GM23338 (cell line): ENCODE data around the gene ERC1. TPM values are rescaled to one million over a fixed set of nuclear protein-coding genes. Genes with fewer than 3 reads are reported as not detected.

ENCODE experiments used
- ATAC-seq: fragments of 200-7000 bp; cut with Tn5 transposase; 3 replicates; pipeline ENCODE4 v1.9.1; 2020
- DNase-seq: peaks from one replicate; pipeline ENCODE4 v3.0.0-alpha.2; 2015; ENCODE audit warnings: low spot score
- H2AFZ ChIP-seq: fragments of 200-600 bp; sonication (generic); 2 replicates; pipeline ENCODE4 v1.8.0; 2016; ENCODE audit warnings: antibody characterized with exemption, mild to moderate bottlenecking, moderate library complexity
- H3F3A ChIP-seq: fragments of 200-600 bp; sonication (generic); replicated peaks from 2 replicates; pipeline ENCODE4 v1.8.0; 2017; ENCODE audit warnings: antibody characterized with exemption, mixed run types, low read depth
- H3K27ac ChIP-seq: fragments of 200-600 bp; sonication (generic); 2 replicates; pipeline ENCODE4 v1.6.1; 2016; ENCODE audit warnings: low read depth
- H3K27me3 ChIP-seq: fragments of 200-600 bp; sonication (generic); 2 replicates; pipeline ENCODE4 v1.8.0; 2016; ENCODE audit warnings: mild to moderate bottlenecking, mixed run types, moderate library complexity; ENCODE audit not compliant: insufficient read depth
- H3K36me3 ChIP-seq: fragments of 200-600 bp; sonication (generic); 2 replicates; pipeline ENCODE4 v1.8.0; 2016; ENCODE audit warnings: mild to moderate bottlenecking; ENCODE audit not compliant: insufficient read depth
- H3K4me1 ChIP-seq: fragments of 200-600 bp; sonication (generic); 2 replicates; pipeline ENCODE4 v1.8.0; 2016; ENCODE audit warnings: mild to moderate bottlenecking, moderate library complexity; ENCODE audit not compliant: insufficient read depth
- H3K4me2 ChIP-seq: fragments of 200-600 bp; sonication (generic); 2 replicates; pipeline ENCODE4 v1.7.1; 2017; ENCODE audit warnings: mixed run types
- H3K4me3 ChIP-seq: fragments of 200-600 bp; sonication (generic); 2 replicates; pipeline ENCODE4 v1.6.1; 2016; ENCODE audit warnings: mixed run types
- H3K79me2 ChIP-seq: fragments of 200-600 bp; sonication (generic); replicated peaks from 2 replicates; pipeline ENCODE4 v1.8.0; 2017; ENCODE audit warnings: mild to moderate bottlenecking; ENCODE audit not compliant: insufficient read depth
- H3K9me2 ChIP-seq: fragments of 200-600 bp; sonication (generic); 2 replicates; pipeline ENCODE4 v1.8.0; 2017; ENCODE audit not compliant: insufficient read depth
- H4K20me1 ChIP-seq: fragments of 200-600 bp; sonication (generic); replicated peaks from 2 replicates; pipeline ENCODE4 v1.8.0; 2017; ENCODE audit warnings: mild to moderate bottlenecking; ENCODE audit not compliant: insufficient read depth
- H3K27ac Mint-ChIP-seq: 2 replicates; pipeline ENCODE4 v1.8.0; 2020; ENCODE audit warnings: inconsistent platforms, mild to moderate bottlenecking, moderate library complexity, mixed read lengths
- H3K27me3 Mint-ChIP-seq: 3 replicates; pipeline ENCODE4 v1.8.0; 2022; ENCODE audit warnings: low read depth, mild to moderate bottlenecking, moderate library complexity, mixed read lengths, inconsistent platforms; ENCODE audit not compliant: insufficient read depth, poor library complexity
- H3K36me3 Mint-ChIP-seq: 3 replicates; pipeline ENCODE4 v1.8.0; 2021; ENCODE audit warnings: low read depth, mild to moderate bottlenecking, inconsistent platforms, moderate library complexity, mixed read lengths
- H3K4me1 Mint-ChIP-seq: 3 replicates; pipeline ENCODE4 v1.8.0; 2020; ENCODE audit warnings: mild to moderate bottlenecking, inconsistent platforms, mixed read lengths
- H3K4me3 Mint-ChIP-seq: 3 replicates; pipeline ENCODE4 v1.8.0; 2021; ENCODE audit warnings: moderate library complexity, mild to moderate bottlenecking, inconsistent platforms, mixed read lengths
- H3K9me3 Mint-ChIP-seq: 3 replicates; pipeline ENCODE4 v1.8.0; 2020; ENCODE audit warnings: moderate library complexity, mild to moderate bottlenecking, inconsistent platforms, mixed read lengths
- CREB1 ChIP-seq: fragments of 250-450 bp; sonication (Bioruptor Pico); IDR thresholded peaks from 2 replicates; pipeline ENCODE4 v1.5.0; 2020; ENCODE audit warnings: low read depth, mild to moderate bottlenecking, moderate library complexity
- ETS1 ChIP-seq: IDR thresholded peaks from 2 replicates; pipeline ENCODE4 v1.6.1; 2016; ENCODE audit warnings: antibody characterized with exemption
- EZH2 ChIP-seq: fragments of 200-600 bp; sonication (generic); IDR thresholded peaks from one replicate; pipeline ENCODE4 v1.8.0; 2017; ENCODE audit warnings: antibody characterized with exemption, mild to moderate bottlenecking, low read depth; ENCODE audit not compliant: unreplicated experiment
- EZH2phosphoT487 ChIP-seq: fragments of 200-600 bp; sonication (generic); IDR thresholded peaks from one replicate; pipeline ENCODE4 v1.8.1; 2018; ENCODE audit warnings: antibody characterized with exemption; ENCODE audit not compliant: unreplicated experiment
- JUNB ChIP-seq: IDR thresholded peaks from one replicate; pipeline ENCODE4 v1.6.1; 2016; ENCODE audit warnings: antibody characterized with exemption; ENCODE audit not compliant: unreplicated experiment
- NANOG ChIP-seq: IDR thresholded peaks from 2 replicates; pipeline ENCODE4 v1.6.1; 2016; ENCODE audit warnings: antibody characterized with exemption, borderline replicate concordance
- POLR2AphosphoS5 ChIP-seq: IDR thresholded peaks from 2 replicates; pipeline ENCODE4 v1.6.1; 2016; ENCODE audit warnings: antibody characterized with exemption, low read depth
- REST ChIP-seq: IDR thresholded peaks from one replicate; pipeline ENCODE4 v1.6.1; 2018; ENCODE audit warnings: antibody characterized with exemption; ENCODE audit not compliant: unreplicated experiment
- STAT1 ChIP-seq: IDR thresholded peaks from one replicate; pipeline ENCODE4 v1.6.1; 2016; ENCODE audit warnings: antibody characterized with exemption; ENCODE audit not compliant: unreplicated experiment
- ZNF114 ChIP-seq: fragments of 250-450 bp; sonication (Bioruptor Pico); IDR thresholded peaks from 2 replicates; pipeline ENCODE4 v1.5.0; 2020; ENCODE audit warnings: mild to moderate bottlenecking, moderate library complexity
- ZNF331 ChIP-seq: fragments of 250-450 bp; sonication (Bioruptor Pico); IDR thresholded peaks from 2 replicates; pipeline ENCODE4 v1.5.0; 2020; ENCODE audit warnings: low read depth, mild to moderate bottlenecking, moderate library complexity
- ZNF462 ChIP-seq: fragments of 250-450 bp; sonication (Bioruptor Pico); IDR thresholded peaks from 2 replicates; pipeline ENCODE4 v1.5.0; 2020; ENCODE audit warnings: mild to moderate bottlenecking, moderate library complexity
- polyA plus RNA-seq: library from polyadenylated mRNA; unstranded; fragments of >200 nt; fragmentation: Nextera tagmentation; extraction: Ambion mirVana; gene quantifications from 2 replicates; pipeline ENCODE4 v1.2.1, GENCODE V29; 2016
- total RNA-seq: library from RNA; depleted of rRNA; stranded (reverse); fragments of >200 nt; shearing (Covaris generic); gene quantifications from 2 replicates; pipeline ENCODE4 v1.2.3, GENCODE V29; 2014
- TF ChIP-seq, protein P1 (sequence below), 2 experiments: fragments of 200-600 bp in 1 of 2; sonication (generic) in 1 of 2; conservative IDR thresholded peaks; 2 replicates each; pipeline versions ENCODE4 v1.5.1 to v1.6.1; 2016 to 2017; ENCODE audit warnings: antibody characterized with exemption in 2 of 2, low read depth in 2 of 2, mild to moderate bottlenecking in 2 of 2, moderate library complexity in 1 of 2

ERC1 gene
- total and polyA plus RNA-seq, 2 experiments from 2014 or later, result 28.1 to 35.3 TPM

GRCh38 chr12:1173781-1174617, 183.0 kb downstream of the ERC1 start:
- H3F3A ChIP-seq, result no peaks in the 10 kb centered on the region
- H3K36me3 Mint-ChIP-seq, result peaks cover 3% of the 10 kb centered on the region; the same call in 1 of the 3 replicates
- no peaks in the 10 kb centered on the region for H3K9me3 Mint-ChIP-seq
- H2AFZ ChIP-seq, result no peak overlapping the region
- peaks cover 6% of the 10 kb centered on the region; the same call in 1 of the 3 replicates for H3K4me1 Mint-ChIP-seq
- H3K4me3 Mint-ChIP-seq, result no peak overlapping the region
- peaks cover 6% of the 10 kb centered on the region for H3K27me3 Mint-ChIP-seq
- DNase-seq (no peak), ATAC-seq (no peak)
- H3K27ac ChIP-seq, result no peak overlapping the region
- H3K27me3 ChIP-seq, result no peaks in the 10 kb centered on the region
- no peaks in the 10 kb centered on the region; the same call in 1 of the 2 replicates for H3K79me2 ChIP-seq
- 0 out of 2 replicates have a peak, but pooled peaks cover 6% of the 10 kb centered on the region for H4K20me1 ChIP-seq
- TF ChIP-seq ZNF462 (CRISPR knock-in tag), result no peak
- TF ChIP-seq JUNB, result no peak
- TF ChIP-seq EZH2phosphoT487, result no peak
- no peak for TF ChIP-seq NANOG
- no peak for TF ChIP-seq POLR2AphosphoS5
- TF ChIP-seq STAT1, result no peak
- TF ChIP-seq, protein P1, sequence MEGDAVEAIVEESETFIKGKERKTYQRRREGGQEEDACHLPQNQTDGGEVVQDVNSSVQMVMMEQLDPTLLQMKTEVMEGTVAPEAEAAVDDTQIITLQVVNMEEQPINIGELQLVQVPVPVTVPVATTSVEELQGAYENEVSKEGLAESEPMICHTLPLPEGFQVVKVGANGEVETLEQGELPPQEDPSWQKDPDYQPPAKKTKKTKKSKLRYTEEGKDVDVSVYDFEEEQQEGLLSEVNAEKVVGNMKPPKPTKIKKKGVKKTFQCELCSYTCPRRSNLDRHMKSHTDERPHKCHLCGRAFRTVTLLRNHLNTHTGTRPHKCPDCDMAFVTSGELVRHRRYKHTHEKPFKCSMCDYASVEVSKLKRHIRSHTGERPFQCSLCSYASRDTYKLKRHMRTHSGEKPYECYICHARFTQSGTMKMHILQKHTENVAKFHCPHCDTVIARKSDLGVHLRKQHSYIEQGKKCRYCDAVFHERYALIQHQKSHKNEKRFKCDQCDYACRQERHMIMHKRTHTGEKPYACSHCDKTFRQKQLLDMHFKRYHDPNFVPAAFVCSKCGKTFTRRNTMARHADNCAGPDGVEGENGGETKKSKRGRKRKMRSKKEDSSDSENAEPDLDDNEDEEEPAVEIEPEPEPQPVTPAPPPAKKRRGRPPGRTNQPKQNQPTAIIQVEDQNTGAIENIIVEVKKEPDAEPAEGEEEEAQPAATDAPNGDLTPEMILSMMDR (conservative IDR thresholded peaks at IDR 0.05; ENCODE audit: low read depth in 2 of 2), result no peak
- no peak for TF ChIP-seq ZNF331
- no peak for TF ChIP-seq CREB1 (CRISPR knock-in tag)
- TF ChIP-seq ETS1, result no peak
- TF ChIP-seq EZH2, result no peak
- TF ChIP-seq ZNF114 (CRISPR knock-in tag), result no peak
- TF ChIP-seq REST, result no peak
- no peak overlapping the region for H3K4me2 ChIP-seq
- H3K9me2 ChIP-seq, result no peaks in the 10 kb centered on the region
- H3K4me1 ChIP-seq, result no peaks in the 10 kb centered on the region
- no peak overlapping the region for H3K4me3 ChIP-seq
- H3K27ac Mint-ChIP-seq, result no peak overlapping the region
- H3K36me3 ChIP-seq, result no peaks in the 10 kb centered on the region; the same call in 1 of the 2 replicates
